Measurements from ENCODE around the gene GSDMA.

GRCh38 chr17:39953471-39953888 lies 9.3 kb upstream of the GSDMA start:
- TF ChIP-seq, protein P1, sequence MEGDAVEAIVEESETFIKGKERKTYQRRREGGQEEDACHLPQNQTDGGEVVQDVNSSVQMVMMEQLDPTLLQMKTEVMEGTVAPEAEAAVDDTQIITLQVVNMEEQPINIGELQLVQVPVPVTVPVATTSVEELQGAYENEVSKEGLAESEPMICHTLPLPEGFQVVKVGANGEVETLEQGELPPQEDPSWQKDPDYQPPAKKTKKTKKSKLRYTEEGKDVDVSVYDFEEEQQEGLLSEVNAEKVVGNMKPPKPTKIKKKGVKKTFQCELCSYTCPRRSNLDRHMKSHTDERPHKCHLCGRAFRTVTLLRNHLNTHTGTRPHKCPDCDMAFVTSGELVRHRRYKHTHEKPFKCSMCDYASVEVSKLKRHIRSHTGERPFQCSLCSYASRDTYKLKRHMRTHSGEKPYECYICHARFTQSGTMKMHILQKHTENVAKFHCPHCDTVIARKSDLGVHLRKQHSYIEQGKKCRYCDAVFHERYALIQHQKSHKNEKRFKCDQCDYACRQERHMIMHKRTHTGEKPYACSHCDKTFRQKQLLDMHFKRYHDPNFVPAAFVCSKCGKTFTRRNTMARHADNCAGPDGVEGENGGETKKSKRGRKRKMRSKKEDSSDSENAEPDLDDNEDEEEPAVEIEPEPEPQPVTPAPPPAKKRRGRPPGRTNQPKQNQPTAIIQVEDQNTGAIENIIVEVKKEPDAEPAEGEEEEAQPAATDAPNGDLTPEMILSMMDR (conservative IDR thresholded peaks at IDR 0.05), result no peak
- no peak for TF ChIP-seq EZH2 (IDR thresholded peaks at IDR 0.05; ENCODE audit: low read depth)

Data from PC-9 (cell line).